Neural cell (in vitro differentiated cells): Measurements from ENCODE around the gene IGLL5. TPM values are rescaled to one million over a fixed set of nuclear protein-coding genes. Genes with fewer than 3 reads are reported as not detected.

ENCODE experiments used
- H2AFZ ChIP-seq: fragments of 200-600, 300-800 bp; sonication (generic), shearing (Covaris generic); 2 replicates; pipeline ENCODE4 v1.6.0; 2014; ENCODE audit warnings: low read depth, mild to moderate bottlenecking, antibody characterized with exemption, low read length, moderate library complexity
- H3F3A ChIP-seq: fragments of 200-600 bp; shearing (Covaris generic); 2 replicates; pipeline ENCODE4 v1.6.1; 2016; ENCODE audit warnings: mild to moderate bottlenecking, moderate library complexity, mixed read lengths, antibody characterized with exemption, low read length; ENCODE audit not compliant: insufficient read depth, poor library complexity, severe bottlenecking
- H3K27ac ChIP-seq: fragments of 200-600, 300-800 bp; sonication (generic), shearing (Covaris generic); 2 replicates; pipeline ENCODE4 v1.5.1; 2014; ENCODE audit warnings: mild to moderate bottlenecking, low read length, moderate library complexity
- H3K27me3 ChIP-seq: fragments of 300-800, 200-600 bp; sonication (generic), shearing (Covaris generic); 2 replicates; pipeline ENCODE4 v1.6.0; 2014; ENCODE audit warnings: mild to moderate bottlenecking, low read depth, low read length, moderate library complexity; ENCODE audit not compliant: insufficient read depth
- H3K36me3 ChIP-seq: fragments of 300-800, 200-600 bp; sonication (generic), shearing (Covaris generic); 2 replicates; pipeline ENCODE4 v1.5.1; 2014; ENCODE audit warnings: mild to moderate bottlenecking, antibody characterized with exemption, low read length, moderate library complexity; ENCODE audit not compliant: insufficient read depth
- H3K4me2 ChIP-seq: fragments of 300-800, 200-600 bp; sonication (generic), shearing (Covaris generic); 2 replicates; pipeline ENCODE4 v1.6.0; 2014; ENCODE audit warnings: mild to moderate bottlenecking, low read length
- H3K4me3 ChIP-seq: fragments of 300-800, 200-600 bp; sonication (generic), shearing (Covaris generic); 2 replicates; pipeline ENCODE4 v1.5.1; 2014; ENCODE audit warnings: mild to moderate bottlenecking, low read length, moderate library complexity
- H3K79me2 ChIP-seq: fragments of 200-600 bp; shearing (Covaris generic); replicated peaks from 2 replicates; pipeline ENCODE4 v1.6.0; 2014; ENCODE audit warnings: mild to moderate bottlenecking, low read length, moderate library complexity; ENCODE audit not compliant: insufficient read depth
- H3K9ac ChIP-seq: fragments of 300-800, 200-600 bp; sonication (generic), shearing (Covaris generic); 2 replicates; pipeline ENCODE4 v1.6.1; 2016; ENCODE audit warnings: mild to moderate bottlenecking, low read length, mixed read lengths
- H3K9me2 ChIP-seq: fragments of 200-600 bp; shearing (Covaris generic); 2 replicates; pipeline ENCODE4 v1.6.1; 2016; ENCODE audit warnings: mild to moderate bottlenecking, low read length, mixed read lengths; ENCODE audit not compliant: insufficient read depth
- H3K9me3 ChIP-seq: fragments of 200-600, 300-800 bp; sonication (generic), shearing (Covaris generic); 2 replicates; pipeline ENCODE4 v1.6.1; 2016; ENCODE audit warnings: mild to moderate bottlenecking, mixed run types, low read length, moderate library complexity, mixed read lengths
- H4K20me1 ChIP-seq: fragments of 200-600 bp; shearing (Covaris generic); 2 replicates; pipeline ENCODE4 v1.6.1; 2016; ENCODE audit warnings: mild to moderate bottlenecking, mixed run types; ENCODE audit not compliant: insufficient read depth
- CTCF ChIP-seq: fragments of 450-650 bp; IDR thresholded peaks from 2 replicates; pipeline ENCODE4 v1.5.1; 2014; ENCODE audit warnings: antibody characterized with exemption, mild to moderate bottlenecking, moderate library complexity; ENCODE audit not compliant: poor library complexity, severe bottlenecking
- EP300 ChIP-seq: fragments of 450-650 bp; conservative IDR thresholded peaks from 2 replicates; pipeline ENCODE4 v1.6.1; 2014; ENCODE audit warnings: antibody characterized with exemption, mild to moderate bottlenecking, moderate library complexity; ENCODE audit not compliant: poor library complexity, severe bottlenecking
- EZH2 ChIP-seq: fragments of 200-600, 300-800 bp; shearing (Covaris generic), sonication (generic); IDR thresholded peaks from 2 replicates; pipeline ENCODE4 v1.6.1; 2014; ENCODE audit warnings: antibody characterized with exemption, low read length, borderline replicate concordance, mild to moderate bottlenecking; ENCODE audit not compliant: insufficient read depth, poor library complexity, severe bottlenecking
- MXI1 ChIP-seq: fragments of 450-650 bp; conservative IDR thresholded peaks from 2 replicates; pipeline ENCODE4 v1.6.1; 2014; ENCODE audit warnings: antibody characterized with exemption, mild to moderate bottlenecking; ENCODE audit not compliant: poor library complexity, severe bottlenecking
- RAD21 ChIP-seq: fragments of 450-650 bp; conservative IDR thresholded peaks from 2 replicates; pipeline ENCODE4 v1.6.1; 2014; ENCODE audit warnings: antibody characterized with exemption, mild to moderate bottlenecking, moderate library complexity
- REST ChIP-seq: IDR thresholded peaks from 2 replicates; pipeline ENCODE4 v1.6.1; 2012; ENCODE audit warnings: borderline replicate concordance
- SMC3 ChIP-seq: fragments of 450-650 bp; conservative IDR thresholded peaks from 2 replicates; pipeline ENCODE4 v1.6.1; 2014; ENCODE audit warnings: antibody characterized with exemption, mild to moderate bottlenecking, moderate library complexity; ENCODE audit not compliant: poor library complexity
- TAF1 ChIP-seq: IDR thresholded peaks from 2 replicates; pipeline ENCODE4 v1.6.1; 2012; ENCODE audit warnings: low read depth
- polyA plus RNA-seq: library from polyadenylated mRNA; depleted of rRNA; stranded (reverse); fragments of >200 nt; gene quantifications from 2 replicates; pipeline ENCODE4 v1.2.3, GENCODE V29; 2014

IGLL5 gene
- polyA plus RNA-seq, 1 donor from 2014 or later, result 0.19 TPM

DNA sequence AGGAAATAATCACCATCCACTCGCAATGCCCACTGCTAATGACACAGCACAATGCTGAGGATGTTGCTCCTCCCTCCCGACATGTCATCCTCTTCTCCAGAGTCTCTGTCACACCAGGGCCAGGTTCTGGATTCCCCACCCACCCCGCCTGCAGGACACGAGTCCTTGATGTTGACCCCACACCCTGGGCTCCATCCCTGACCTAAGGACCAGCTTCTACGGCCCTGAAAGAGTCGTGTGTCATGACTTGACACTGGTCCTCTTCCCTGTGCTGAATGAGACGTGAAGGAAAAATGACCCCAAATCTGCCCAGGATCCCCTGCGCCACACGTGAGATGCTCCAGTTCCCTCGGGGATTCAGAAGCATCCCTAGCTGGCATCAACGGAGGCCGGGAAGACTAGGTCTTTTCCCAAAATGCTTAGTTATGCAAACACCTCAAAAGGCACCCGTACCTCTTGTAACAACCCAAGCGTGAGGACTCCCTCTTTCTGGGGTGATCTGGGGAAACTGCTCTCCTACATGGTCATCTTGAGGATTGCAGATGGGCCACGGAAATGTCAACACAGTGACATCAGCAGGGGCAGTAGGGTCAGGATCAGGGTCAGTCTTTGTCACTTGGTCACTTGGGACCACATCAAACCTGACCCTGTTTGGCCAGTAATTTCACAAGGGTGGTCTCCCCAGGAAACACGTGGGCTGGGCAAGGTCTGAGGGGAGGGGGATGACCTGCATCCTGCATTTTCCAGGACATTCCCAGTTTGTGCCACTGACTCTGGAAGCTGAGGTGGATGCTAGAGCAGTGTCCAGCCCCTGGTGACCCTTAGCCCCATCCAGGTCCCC lies 42.0 kb downstream of the IGLL5 start:
- no peaks in the 10 kb centered on the region for H4K20me1 ChIP-seq
- no peak overlapping the region for H3K27ac ChIP-seq
- no peaks in the 10 kb centered on the region for H3K36me3 ChIP-seq
- TF ChIP-seq EP300, result no peak
- TF ChIP-seq CTCF, result no peak
- no peak for TF ChIP-seq RAD21
- no peak for TF ChIP-seq MXI1
- TF ChIP-seq EZH2, result no peak
- TF ChIP-seq SMC3, result no peak
- no peak for TF ChIP-seq REST
- no peak for TF ChIP-seq TAF1
- H3K79me2 ChIP-seq, result no peaks in the 10 kb centered on the region
- H3K9me2 ChIP-seq, result no peaks in the 10 kb centered on the region
- no peak overlapping the region for H2AFZ ChIP-seq
- H3F3A ChIP-seq, result no peaks in the 10 kb centered on the region
- no peak overlapping the region for H3K9ac ChIP-seq
- no peak overlapping the region for H3K4me3 ChIP-seq
- no peaks in the 10 kb centered on the region for H3K27me3 ChIP-seq
- H3K4me2 ChIP-seq, result no peak overlapping the region
- H3K9me3 ChIP-seq, result no peaks in the 10 kb centered on the region

- H3K9me2 ChIP-seq, result no peaks in the 10 kb centered on the region
These were observed 42.5 kb downstream of the IGLL5 start for GRCh38 chr22:22930222-22930497.

More at GRCh38 chr22:22930222-22930497, 42.5 kb downstream of the IGLL5 start:
- no peaks in the 10 kb centered on the region for H3K9me3 ChIP-seq
- no peaks in the 10 kb centered on the region for H3K79me2 ChIP-seq
- no peaks in the 10 kb centered on the region for H3K27me3 ChIP-seq
- no peaks in the 10 kb centered on the region for H4K20me1 ChIP-seq
- H3K4me2 ChIP-seq, result no peak overlapping the region
- no peak overlapping the region for H3K9ac ChIP-seq
- no peaks in the 10 kb centered on the region for H3F3A ChIP-seq
- H3K36me3 ChIP-seq, result no peaks in the 10 kb centered on the region
- H3K27ac ChIP-seq, result no peak overlapping the region
- H2AFZ ChIP-seq, result no peak overlapping the region
- TF ChIP-seq EP300, result no peak
- no peak overlapping the region for H3K4me3 ChIP-seq
